C4-2B (cell line): Measurements from ENCODE around the gene IL1R1.
"Not testable (repeated sequence)": the region's sequence is repeated elsewhere in the genome, so short reads cannot be mapped to it uniquely, and the experiment has no call there.

Experiments
- ZFX ChIP-seq: fragments of 450-650 bp; IDR thresholded peaks from 2 replicates; pipeline ENCODE4 v1.6.1; 2017
- TF ChIP-seq, protein P1 (sequence below): fragments of 450-650 bp; conservative IDR thresholded peaks from 2 replicates; pipeline ENCODE4 v1.5.1; 2017; ENCODE audit warnings: mild to moderate bottlenecking

DNA sequence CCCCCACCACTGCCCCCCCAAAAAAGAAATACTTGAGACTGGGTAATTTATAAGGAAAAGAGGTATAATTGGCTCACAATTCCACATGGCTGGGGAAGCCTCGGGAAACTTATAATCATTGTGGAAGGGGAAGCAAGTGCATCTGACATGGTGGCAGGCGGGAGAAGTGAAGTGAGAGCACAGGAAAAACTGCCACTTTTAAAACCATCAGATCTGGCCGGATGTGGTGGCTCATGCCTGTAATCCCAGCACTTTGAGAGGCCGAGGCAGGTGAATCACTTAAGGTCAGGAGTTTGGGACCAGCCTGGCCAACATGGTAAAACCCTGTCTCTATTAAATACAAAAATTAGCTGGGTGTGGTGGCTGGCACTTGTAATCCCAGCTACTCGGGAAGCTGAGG lies 18.1 kb upstream of the IL1R1 start:
- TF ChIP-seq, protein P1, sequence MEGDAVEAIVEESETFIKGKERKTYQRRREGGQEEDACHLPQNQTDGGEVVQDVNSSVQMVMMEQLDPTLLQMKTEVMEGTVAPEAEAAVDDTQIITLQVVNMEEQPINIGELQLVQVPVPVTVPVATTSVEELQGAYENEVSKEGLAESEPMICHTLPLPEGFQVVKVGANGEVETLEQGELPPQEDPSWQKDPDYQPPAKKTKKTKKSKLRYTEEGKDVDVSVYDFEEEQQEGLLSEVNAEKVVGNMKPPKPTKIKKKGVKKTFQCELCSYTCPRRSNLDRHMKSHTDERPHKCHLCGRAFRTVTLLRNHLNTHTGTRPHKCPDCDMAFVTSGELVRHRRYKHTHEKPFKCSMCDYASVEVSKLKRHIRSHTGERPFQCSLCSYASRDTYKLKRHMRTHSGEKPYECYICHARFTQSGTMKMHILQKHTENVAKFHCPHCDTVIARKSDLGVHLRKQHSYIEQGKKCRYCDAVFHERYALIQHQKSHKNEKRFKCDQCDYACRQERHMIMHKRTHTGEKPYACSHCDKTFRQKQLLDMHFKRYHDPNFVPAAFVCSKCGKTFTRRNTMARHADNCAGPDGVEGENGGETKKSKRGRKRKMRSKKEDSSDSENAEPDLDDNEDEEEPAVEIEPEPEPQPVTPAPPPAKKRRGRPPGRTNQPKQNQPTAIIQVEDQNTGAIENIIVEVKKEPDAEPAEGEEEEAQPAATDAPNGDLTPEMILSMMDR = not testable (repeated sequence)
- TF ChIP-seq ZFX = not testable (repeated sequence)
